ENCODE results near the gene CARS1. TPM values are rescaled to one million over a fixed set of nuclear protein-coding genes. Genes with fewer than 3 reads are reported as not detected.

Gene CARS1
- total RNA-seq, 1 experiment from 2014 or later: 32.0 TPM

GRCh38 chr11:3020011-3020410 is 37.2 kb downstream of the CARS1 start:
- no peaks in the 10 kb centered on the region for H3K27me3 ChIP-seq
- H3K36me3 ChIP-seq: peaks cover 23% of the 10 kb centered on the region
- peaks cover 8% of the 10 kb centered on the region for H3K4me1 ChIP-seq

GRCh38 chr11:3018596-3018995 is 38.6 kb downstream of the CARS1 start:
- Histone ChIP-seq H3K4me3 (no peak overlapping the region), H3K4me1 (peaks cover 8% of the 10 kb centered on the region), H3K27me3 (no peaks in the 10 kb centered on the region), H3K36me3 (peaks cover 18% of the 10 kb centered on the region), H3K27ac (no peak overlapping the region), H3K9me3 (replicated peaks) (no peaks in the 10 kb centered on the region)
- DNase-seq: no peak

More at GRCh38 chr11:3020011-3020410, 37.2 kb downstream of the CARS1 start:
- H3K4me3 ChIP-seq: no peak overlapping the region
- H3K27ac ChIP-seq: no peak overlapping the region
- DNase-seq: no peak
- no peaks in the 10 kb centered on the region for H3K9me3 ChIP-seq (replicated peaks)

- no peaks in the 10 kb centered on the region for H3K27me3 ChIP-seq
- H3K36me3 ChIP-seq: peaks cover 20% of the 10 kb centered on the region
These were observed 40.4 kb downstream of the CARS1 start for GRCh38 chr11:3016861-3017260.

GRCh38 chr11:3015796-3016195 is 41.4 kb downstream of the CARS1 start:
- Histone ChIP-seq H3K27me3 (no peaks in the 10 kb centered on the region), H3K27ac (no peak overlapping the region)

More at GRCh38 chr11:3016861-3017260, 40.4 kb downstream of the CARS1 start:
- H3K27ac ChIP-seq: no peak overlapping the region
- H3K4me3 ChIP-seq: no peak overlapping the region
- H3K9me3 ChIP-seq (replicated peaks): no peaks in the 10 kb centered on the region
- DNase-seq: no peak
- no peaks in the 10 kb centered on the region for H3K4me1 ChIP-seq

GRCh38 chr11:3014943-3015342 is 42.3 kb downstream of the CARS1 start:
- Histone ChIP-seq H3K4me1 (no peaks in the 10 kb centered on the region), H3K27ac (no peak overlapping the region), H3K4me3 (no peak overlapping the region), H3K36me3 (peaks cover 21% of the 10 kb centered on the region), H3K27me3 (no peaks in the 10 kb centered on the region), H3K9me3 (replicated peaks) (no peaks in the 10 kb centered on the region)
- DNase-seq: no peak

More at GRCh38 chr11:3015796-3016195, 41.4 kb downstream of the CARS1 start:
- Histone ChIP-seq H3K9me3 (replicated peaks) (no peaks in the 10 kb centered on the region), H3K36me3 (peaks cover 21% of the 10 kb centered on the region), H3K4me1 (no peaks in the 10 kb centered on the region), H3K4me3 (no peak overlapping the region)
- DNase-seq: no peak

GRCh38 chr11:3014057-3014938 is 42.9 kb downstream of the CARS1 start:
- H3K27ac ChIP-seq: no peak overlapping the region
- no peaks in the 10 kb centered on the region for H3K4me1 ChIP-seq
- H3K27me3 ChIP-seq: no peaks in the 10 kb centered on the region
- no peak for DNase-seq
- no peak overlapping the region for H3K4me3 ChIP-seq
- H3K36me3 ChIP-seq: peaks cover 21% of the 10 kb centered on the region
- H3K9me3 ChIP-seq (replicated peaks): no peaks in the 10 kb centered on the region

GRCh38 chr11:3011891-3012885 is 45.0 kb downstream of the CARS1 start:
- no peak overlapping the region for H3K27ac ChIP-seq
- H3K4me1 ChIP-seq: no peaks in the 10 kb centered on the region
- no peak overlapping the region for H3K4me3 ChIP-seq
- DNase-seq: no peak
- no peaks in the 10 kb centered on the region for H3K27me3 ChIP-seq
- peaks cover 15% of the 10 kb centered on the region for H3K36me3 ChIP-seq
- no peaks in the 10 kb centered on the region for H3K9me3 ChIP-seq (replicated peaks)

- Histone ChIP-seq H3K36me3 (peaks cover 7% of the 10 kb centered on the region; the same call in 1 of the 2 replicates), H3K27me3 (no peaks in the 10 kb centered on the region), H3K4me1 (no peaks in the 10 kb centered on the region), H3K4me3 (no peak overlapping the region), H3K27ac (no peak overlapping the region), H3K9me3 (replicated peaks) (no peaks in the 10 kb centered on the region)
- DNase-seq: peak; percentile 24 to 31
These were observed 46.5 kb downstream of the CARS1 start for GRCh38 chr11:3010521-3011275.

- no peak for DNase-seq
- Histone ChIP-seq H3K4me1 (no peaks in the 10 kb centered on the region), H3K9me3 (replicated peaks) (no peaks in the 10 kb centered on the region), H3K36me3 (peaks cover 7% of the 10 kb centered on the region; the same call in 1 of the 2 replicates), H3K27me3 (no peaks in the 10 kb centered on the region), H3K4me3 (no peak overlapping the region), H3K27ac (no peak overlapping the region)
These were observed 47.2 kb downstream of the CARS1 start for GRCh38 chr11:3010004-3010403.

- DNase-seq: no peak
- no peak overlapping the region for H3K27ac ChIP-seq
- no peak overlapping the region for H3K4me3 ChIP-seq
- H3K36me3 ChIP-seq: peaks cover 9% of the 10 kb centered on the region; the same call in 1 of the 2 replicates
- H3K27me3 ChIP-seq: no peaks in the 10 kb centered on the region
- H3K4me1 ChIP-seq: no peaks in the 10 kb centered on the region
- no peaks in the 10 kb centered on the region for H3K9me3 ChIP-seq (replicated peaks)
These were observed 47.7 kb downstream of the CARS1 start for GRCh38 chr11:3009481-3009880.

GRCh38 chr11:3008746-3009336 is 48.4 kb downstream of the CARS1 start:
- no peak overlapping the region for H3K27ac ChIP-seq
- no peak for DNase-seq
- peaks cover 9% of the 10 kb centered on the region; the same call in 1 of the 2 replicates for H3K36me3 ChIP-seq
- no peak overlapping the region for H3K4me3 ChIP-seq
- no peaks in the 10 kb centered on the region for H3K9me3 ChIP-seq (replicated peaks)
- H3K4me1 ChIP-seq: no peaks in the 10 kb centered on the region
- no peaks in the 10 kb centered on the region for H3K27me3 ChIP-seq

- no peak overlapping the region for H3K4me3 ChIP-seq
- H3K27me3 ChIP-seq: no peaks in the 10 kb centered on the region
- H3K27ac ChIP-seq: no peak overlapping the region
- peaks cover 9% of the 10 kb centered on the region; the same call in 1 of the 2 replicates for H3K36me3 ChIP-seq
- no peak for DNase-seq
- no peaks in the 10 kb centered on the region for H3K9me3 ChIP-seq (replicated peaks)
- H3K4me1 ChIP-seq: no peaks in the 10 kb centered on the region
These were observed 49.7 kb downstream of the CARS1 start for GRCh38 chr11:3007404-3008010.

- peaks cover 7% of the 10 kb centered on the region; the same call in 1 of the 2 replicates for H3K36me3 ChIP-seq
- H3K27me3 ChIP-seq: no peaks in the 10 kb centered on the region
- H3K4me3 ChIP-seq: no peak overlapping the region
- H3K27ac ChIP-seq: no peak overlapping the region
- no peaks in the 10 kb centered on the region; the same call in 1 of the 2 replicates for H3K4me1 ChIP-seq
- no peak for DNase-seq
- H3K9me3 ChIP-seq (replicated peaks): no peaks in the 10 kb centered on the region
These were observed 50.5 kb downstream of the CARS1 start for GRCh38 chr11:3006505-3007260.

Data from SJCRH30 (cell line).